Uterus (tissue), 4 donors: Measurements from ENCODE around the gene WSCD1. TPM values are rescaled to one million over a fixed set of nuclear protein-coding genes. Genes with fewer than 3 reads are reported as not detected.

Experiments
- DNase-seq, 2 donors: peaks; one replicate each; pipeline ENCODE4 v3.0.0-alpha.2; 2019 to 2020
- H3K27ac ChIP-seq, 2 donors: fragments of 200-600 bp; sonication (generic); 1 replicate in 1 of 2; 2 replicates in 1 of 2; pipeline ENCODE4 v1.5.1; 2016 to 2018
- H3K27me3 ChIP-seq, 2 donors: fragments of 200-600 bp; sonication (generic); one replicate each; pipeline ENCODE4 v1.5.1; 2018 to 2019; ENCODE audit warnings: control low read depth in 1 of 2
- H3K36me3 ChIP-seq, 2 donors: fragments of 200-600 bp; sonication (generic); one replicate each; pipeline ENCODE4 v1.5.1; 2019; ENCODE audit warnings: control low read depth in 1 of 2
- H3K4me1 ChIP-seq, 2 donors: fragments of 200-600 bp; sonication (generic); one replicate each; pipeline ENCODE4 v1.5.1; 2018 to 2019; ENCODE audit warnings: control low read depth in 1 of 2
- H3K4me3 ChIP-seq, 2 donors: fragments of 200-600 bp; sonication (generic); 1 replicate in 1 of 2; 2 replicates in 1 of 2; pipeline ENCODE4 v1.5.1; 2018 to 2019; ENCODE audit warnings: mild to moderate bottlenecking in 1 of 2
- H3K9me3 ChIP-seq, 2 donors: fragments of 200-600 bp; sonication (generic); one replicate each; pipeline ENCODE4 v1.5.1; 2019; ENCODE audit warnings: control low read depth in 1 of 2
- POLR2A ChIP-seq, 2 donors: fragments of 450-650 bp; IDR thresholded peaks; one replicate each; pipeline ENCODE4 v1.6.1; 2016; ENCODE audit warnings: antibody characterized with exemption in 2 of 2, mild to moderate bottlenecking in 1 of 2, moderate library complexity in 1 of 2
- intact Hi-C: fragments of 100-400 bp; cut with DNase I; formaldehyde crosslinking; loops from one replicate; pipeline ENCODE4 v1.15.1; 2023; ENCODE audit warnings: low total_unique reads
- total RNA-seq, 4 donors: library from RNA; depleted of rRNA in 3 of 4; stranded (reverse); fragments of >200 nt in 3 of 4; gene quantifications; one replicate each; pipeline versions ENCODE4 v1.1.0 to v1.2.4, GENCODE V29; 2014 to 2023
- TF ChIP-seq, protein P1 (sequence below), 4 experiments: fragments of 200-600 bp in 2 of 4; fragments of 450-650 bp in 2 of 4; sonication (generic) in 2 of 4; IDR thresholded peaks; one replicate each; pipeline ENCODE4 v1.5.1; 2016 to 2019; ENCODE audit warnings: antibody characterized with exemption in 4 of 4, mild to moderate bottlenecking in 2 of 4, moderate library complexity in 1 of 4
- donor health status: DM: yes; HTN: yes; CAD: no.

The WSCD1 gene
- total RNA-seq, 4 donors from 2014 or later: 3.8 to 12.7 (median 6.6) TPM

DNA sequence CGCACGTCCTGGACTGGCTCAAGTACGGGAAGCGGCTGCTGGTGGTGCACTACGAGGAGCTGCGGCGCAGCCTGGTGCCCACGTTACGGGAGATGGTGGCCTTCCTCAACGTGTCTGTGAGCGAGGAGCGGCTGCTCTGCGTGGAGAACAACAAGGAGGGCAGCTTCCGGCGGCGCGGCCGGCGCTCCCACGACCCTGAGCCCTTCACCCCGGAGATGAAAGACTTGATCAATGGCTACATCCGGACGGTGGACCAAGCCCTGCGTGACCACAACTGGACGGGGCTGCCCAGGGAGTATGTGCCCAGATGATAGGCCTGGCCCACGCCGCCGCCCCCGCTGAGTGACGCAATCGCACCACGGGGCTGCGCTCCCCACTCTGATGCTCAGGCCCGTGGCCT, 50.2 kb downstream of the WSCD1 start:
- Histone ChIP-seq H3K27ac (no peak overlapping the region), H3K4me1 (no peaks in the 10 kb centered on the region), H3K9me3 (no peaks in the 10 kb centered on the region), H3K4me3 (no peak overlapping the region), H3K36me3 (no peaks in the 10 kb centered on the region), H3K27me3 (no peaks in the 10 kb centered on the region)
- TF ChIP-seq, protein P1, sequence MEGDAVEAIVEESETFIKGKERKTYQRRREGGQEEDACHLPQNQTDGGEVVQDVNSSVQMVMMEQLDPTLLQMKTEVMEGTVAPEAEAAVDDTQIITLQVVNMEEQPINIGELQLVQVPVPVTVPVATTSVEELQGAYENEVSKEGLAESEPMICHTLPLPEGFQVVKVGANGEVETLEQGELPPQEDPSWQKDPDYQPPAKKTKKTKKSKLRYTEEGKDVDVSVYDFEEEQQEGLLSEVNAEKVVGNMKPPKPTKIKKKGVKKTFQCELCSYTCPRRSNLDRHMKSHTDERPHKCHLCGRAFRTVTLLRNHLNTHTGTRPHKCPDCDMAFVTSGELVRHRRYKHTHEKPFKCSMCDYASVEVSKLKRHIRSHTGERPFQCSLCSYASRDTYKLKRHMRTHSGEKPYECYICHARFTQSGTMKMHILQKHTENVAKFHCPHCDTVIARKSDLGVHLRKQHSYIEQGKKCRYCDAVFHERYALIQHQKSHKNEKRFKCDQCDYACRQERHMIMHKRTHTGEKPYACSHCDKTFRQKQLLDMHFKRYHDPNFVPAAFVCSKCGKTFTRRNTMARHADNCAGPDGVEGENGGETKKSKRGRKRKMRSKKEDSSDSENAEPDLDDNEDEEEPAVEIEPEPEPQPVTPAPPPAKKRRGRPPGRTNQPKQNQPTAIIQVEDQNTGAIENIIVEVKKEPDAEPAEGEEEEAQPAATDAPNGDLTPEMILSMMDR (IDR thresholded peaks at IDR 0.05): no peak
- no peak for TF ChIP-seq POLR2A (IDR thresholded peaks at IDR 0.05)
- no peak for DNase-seq
- intact Hi-C loops: no loop called here

DNA sequence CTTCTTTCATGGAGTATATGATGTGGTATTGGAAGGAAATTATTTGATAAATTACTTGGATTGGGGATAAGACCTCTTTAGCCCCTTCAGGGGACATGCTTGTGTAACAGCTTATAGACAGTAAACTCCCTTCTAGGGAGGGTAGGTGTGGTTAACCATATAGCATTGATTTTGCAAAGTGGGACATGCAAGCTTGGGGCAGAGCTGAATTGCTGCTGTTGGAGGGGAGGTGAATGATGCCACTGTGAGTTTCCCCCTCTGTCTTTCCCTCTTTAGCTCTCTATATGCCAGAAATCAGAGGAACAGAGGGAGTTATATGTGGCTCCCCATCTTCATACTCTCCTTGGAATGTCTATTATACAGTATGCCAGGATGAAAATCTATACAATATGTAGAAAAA, 54.7 kb downstream of the WSCD1 start:
- Histone ChIP-seq H3K27ac (no peak overlapping the region), H3K27me3 (no peaks in the 10 kb centered on the region), H3K9me3 (no peaks in the 10 kb centered on the region), H3K4me1 (no peaks in the 10 kb centered on the region), H3K36me3 (no peaks in the 10 kb centered on the region), H3K4me3 (no peak overlapping the region)
- no peak for TF ChIP-seq POLR2A (IDR thresholded peaks at IDR 0.05)
- TF ChIP-seq, protein P1 (IDR thresholded peaks at IDR 0.05): no peak
- DNase-seq: no peak
- intact Hi-C loops: no loop called here

DNA sequence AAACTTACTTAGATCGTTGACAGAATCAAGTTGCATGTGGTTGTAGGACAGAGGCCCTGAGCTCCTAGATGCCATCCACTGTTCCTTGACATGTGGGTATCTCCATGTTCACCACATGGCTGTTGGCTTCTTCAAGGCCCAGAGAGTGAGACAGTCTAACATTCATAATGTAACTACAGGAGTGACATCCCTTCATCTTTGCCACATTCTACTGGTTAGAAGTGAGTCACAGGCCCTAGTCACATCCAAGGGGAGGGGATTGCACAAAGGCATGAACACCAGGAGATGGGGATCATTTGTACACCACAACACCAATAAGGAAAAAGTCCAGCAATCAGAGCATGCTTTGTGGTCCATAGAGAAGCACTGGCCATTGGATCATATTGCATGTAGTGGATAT, 56.6 kb downstream of the WSCD1 start:
- Histone ChIP-seq H3K36me3 (no peaks in the 10 kb centered on the region), H3K9me3 (no peaks in the 10 kb centered on the region), H3K27me3 (no peaks in the 10 kb centered on the region), H3K4me1 (no peaks in the 10 kb centered on the region), H3K27ac (no peak overlapping the region), H3K4me3 (no peak overlapping the region)
- TF ChIP-seq, protein P1 (IDR thresholded peaks at IDR 0.05): no peak
- no peak for DNase-seq
- intact Hi-C loops: no loop called here

DNA sequence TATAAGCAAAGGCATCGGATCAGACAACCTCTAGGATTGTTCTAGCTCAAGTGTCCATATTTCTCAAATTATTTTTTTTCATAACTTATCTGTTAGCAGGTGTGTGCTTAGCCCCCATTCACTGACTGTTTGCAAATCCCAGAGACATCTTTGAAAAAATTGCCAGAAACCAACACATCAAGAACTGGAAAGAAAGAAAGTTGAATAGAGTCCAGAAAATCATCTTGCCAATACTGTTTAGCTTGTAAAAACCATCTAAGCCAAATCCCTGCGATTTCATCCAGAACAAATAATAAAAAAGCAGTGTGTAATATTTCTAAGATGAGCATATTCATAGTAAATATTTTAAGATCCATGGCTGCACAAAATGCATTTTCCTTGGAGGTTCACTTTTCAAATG, 64.5 kb downstream of the WSCD1 start:
- Histone ChIP-seq H3K27ac (no peak overlapping the region), H3K4me3 (no peak overlapping the region), H3K9me3 (no peaks in the 10 kb centered on the region), H3K27me3 (no peaks in the 10 kb centered on the region), H3K4me1 (no peaks in the 10 kb centered on the region), H3K36me3 (no peaks in the 10 kb centered on the region)
- TF ChIP-seq, protein P1 (IDR thresholded peaks at IDR 0.05): no peak
- no peak for TF ChIP-seq POLR2A (IDR thresholded peaks at IDR 0.05)
- DNase-seq: no peak
- intact Hi-C loops: no loop called here

DNA sequence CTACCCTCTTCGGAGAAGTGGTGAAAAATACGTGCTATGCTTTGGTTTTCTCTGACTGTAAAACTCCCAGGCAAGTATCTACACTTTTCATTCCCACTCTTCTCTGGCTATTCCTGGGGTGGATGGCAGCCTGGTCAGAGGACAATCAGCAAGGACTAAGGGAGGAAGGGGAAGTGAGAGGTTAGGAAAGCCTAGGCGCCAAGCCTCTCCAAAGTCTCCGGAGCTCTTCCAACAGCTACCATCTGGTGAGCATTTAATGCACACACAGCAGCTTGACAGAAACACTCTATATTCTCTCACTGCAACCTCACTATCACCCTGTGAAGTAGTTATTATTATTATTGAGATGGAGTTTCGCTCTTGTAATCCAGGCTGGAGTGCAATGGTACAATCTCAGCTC, 65.1 kb downstream of the WSCD1 start:
- Histone ChIP-seq H3K4me1 (no peaks in the 10 kb centered on the region), H3K9me3 (no peaks in the 10 kb centered on the region), H3K36me3 (no peaks in the 10 kb centered on the region), H3K4me3 (no peak overlapping the region), H3K27ac (no peak overlapping the region), H3K27me3 (no peaks in the 10 kb centered on the region)
- no peak for DNase-seq
- intact Hi-C loops: no loop called here
- TF ChIP-seq, protein P1 (IDR thresholded peaks at IDR 0.05): no peak
- no peak for TF ChIP-seq POLR2A (IDR thresholded peaks at IDR 0.05)
